GM12878 (cell line): ENCODE results near the gene SULT1A3. TPM values are rescaled to one million over a fixed set of nuclear protein-coding genes. Genes with fewer than 3 reads are reported as not detected.
A peak's percentile ranks its signal among the peaks of the same experiment; 100 is the strongest.

ENCODE experiments used
- BHLHE40 ChIP-seq, 2 experiments: fragments of 450-650 bp in 1 of 2; IDR thresholded peaks; 2 replicates each; pipeline ENCODE4 v1.6.1; 2011 to 2017; ENCODE audit warnings: low read depth in 2 of 2, borderline replicate concordance in 1 of 2, improper control_type of control experiment in 1 of 2, low read length in 1 of 2, mild to moderate bottlenecking in 1 of 2
- BMI1 ChIP-seq: fragments of 450-650 bp; IDR thresholded peaks from 2 replicates; pipeline ENCODE4 v1.6.1; 2016; ENCODE audit warnings: mild to moderate bottlenecking, moderate library complexity, borderline replicate concordance
- CREM ChIP-seq: IDR thresholded peaks from 2 replicates; pipeline ENCODE4 v1.6.1; 2014; ENCODE audit warnings: antibody characterized with exemption, low read depth
- JUND ChIP-seq: IDR thresholded peaks from 2 replicates; pipeline ENCODE4 v1.6.1; 2012; ENCODE audit warnings: low read depth, mild to moderate bottlenecking, low read length, improper control_type of control experiment, moderate library complexity
- LARP7 ChIP-seq: fragments of 450-650 bp; IDR thresholded peaks from 2 replicates; pipeline ENCODE4 v1.6.1; 2017; ENCODE audit warnings: mild to moderate bottlenecking
- PKNOX1 ChIP-seq: fragments of 450-650 bp; IDR thresholded peaks from 2 replicates; pipeline ENCODE4 v1.6.1; 2016; ENCODE audit warnings: mild to moderate bottlenecking
- SMAD1 ChIP-seq: fragments of 450-650 bp; IDR thresholded peaks from 2 replicates; pipeline ENCODE4 v1.6.1; 2018; ENCODE audit warnings: mild to moderate bottlenecking, low read depth; ENCODE audit not compliant: partially characterized antibody
- SREBF2 ChIP-seq: IDR thresholded peaks from 2 replicates; pipeline ENCODE4 v1.6.1; 2012; ENCODE audit warnings: mild to moderate bottlenecking, low read length
- TAF1 ChIP-seq: IDR thresholded peaks from 2 replicates; pipeline ENCODE4 v1.6.1; 2011; ENCODE audit warnings: mild to moderate bottlenecking, low read depth, low read length, borderline replicate concordance
- ZSCAN29 ChIP-seq: fragments of 450-650 bp; IDR thresholded peaks from 2 replicates; pipeline ENCODE4 v1.6.1; 2017; ENCODE audit warnings: mild to moderate bottlenecking, moderate library complexity
- polyA plus RNA-seq, 11 experiments: library from polyadenylated mRNA; depleted of rRNA in 4 of 11; unstranded in 6 of 11; stranded (reverse) in 5 of 11; fragments of >200 nt; fragmentation: Nextera tagmentation in 4 of 11; fragmentation: Illumina TruSeq in 1 of 11; extraction: Ambion mirVana in 4 of 11; extraction: Trizol in 1 of 11; gene quantifications; 1 replicate in 1 of 11; 2 replicates in 10 of 11; pipeline versions ENCODE4 v1.2.1 to v1.2.3, GENCODE V29; 2011 to 2016; ENCODE audit warnings: inconsistent platforms in 2 of 11, missing spikeins in 2 of 11, low read depth in 1 of 11
- total RNA-seq, 4 experiments: library from RNA; depleted of rRNA in 3 of 4; stranded (reverse); fragments of >200 nt in 3 of 4; fragmentation: Illumina TruSeq in 1 of 4; extraction: Trizol in 1 of 4; gene quantifications; 2 replicates each; pipeline versions ENCODE4 v1.2.1 to v1.2.3, GENCODE V29; 2013 to 2021
- TF ChIP-seq, protein P1 (sequence below): IDR thresholded peaks from 2 replicates; pipeline ENCODE4 v1.6.1; 2012; ENCODE audit warnings: low read depth, low read length, improper control_type of control experiment
- TF ChIP-seq, protein P2 (sequence below): fragments of 450-650 bp; IDR thresholded peaks from 2 replicates; pipeline ENCODE4 v1.6.1; 2017; ENCODE audit warnings: mild to moderate bottlenecking
- TF ChIP-seq, protein P3 (sequence below): IDR thresholded peaks from 2 replicates; pipeline ENCODE4 v1.6.1; 2011; ENCODE audit warnings: mild to moderate bottlenecking, low read depth, low read length, moderate library complexity; ENCODE audit not compliant: insufficient replicate concordance
- TF ChIP-seq, protein P4 (sequence below): IDR thresholded peaks from 2 replicates; pipeline ENCODE4 v1.6.1; 2012; ENCODE audit warnings: improper control_type of control experiment, low read depth, low read length; ENCODE audit not compliant: insufficient replicate concordance
- TF ChIP-seq, protein P5 (sequence below): fragments of 450-650 bp; IDR thresholded peaks from 2 replicates; pipeline ENCODE4 v1.6.1; 2017; ENCODE audit warnings: mild to moderate bottlenecking, low read depth, inconsistent platforms; ENCODE audit not compliant: poor library complexity, severe bottlenecking

Gene SULT1A3
- total and polyA plus RNA-seq, 10 of the 15 experiments (the other 5 are each of a cell fraction or from before 2014, with no cell fraction given), result 3.3 to 15.8 (median 6.2) TPM

DNA sequence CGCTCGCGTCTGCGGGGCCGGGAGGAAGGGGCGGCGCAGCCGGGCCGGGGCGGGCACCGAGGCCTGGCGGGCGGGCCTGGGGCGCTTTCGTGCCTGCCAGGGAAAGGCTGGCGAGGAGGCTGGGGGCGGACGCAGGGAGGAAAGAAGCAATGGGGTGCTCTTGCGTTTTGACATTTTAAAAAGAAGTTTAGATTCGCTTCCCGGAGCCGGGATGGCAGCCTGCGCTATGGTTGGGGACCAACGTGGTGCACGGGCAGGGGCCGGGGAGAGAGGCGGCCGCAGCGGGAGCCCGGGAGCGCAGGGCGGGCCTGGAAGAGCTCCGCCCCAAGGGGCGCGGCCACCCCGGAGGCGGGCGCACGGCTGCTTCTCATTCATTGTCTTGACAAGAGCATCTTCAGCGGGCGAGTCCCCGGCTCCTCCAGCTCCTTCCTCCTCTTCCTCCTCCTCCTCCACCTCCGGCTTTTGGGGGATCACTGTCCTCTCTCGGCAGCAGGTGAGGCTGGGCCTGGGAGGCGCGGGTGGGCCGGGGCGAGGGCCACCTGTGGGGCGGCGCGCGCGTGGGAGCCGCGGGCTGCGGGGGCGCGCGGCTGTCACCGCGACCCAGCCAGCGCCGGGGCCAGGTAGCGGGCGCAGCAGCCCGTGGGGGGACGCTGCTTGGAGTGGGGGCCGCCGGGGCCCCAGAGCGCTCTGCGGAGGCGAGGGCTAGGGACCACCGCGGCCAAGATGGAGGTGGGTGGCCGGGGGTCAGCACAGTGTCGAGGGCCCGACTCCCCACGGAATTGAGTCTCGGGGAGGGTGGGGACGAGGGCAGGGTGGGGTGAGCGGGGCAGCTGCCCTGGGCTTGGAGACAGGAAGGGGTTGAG is 15.6 kb upstream of the SULT1A3 start, which contains the start of gene CORO1A (continued):
- TF ChIP-seq, protein P1, sequence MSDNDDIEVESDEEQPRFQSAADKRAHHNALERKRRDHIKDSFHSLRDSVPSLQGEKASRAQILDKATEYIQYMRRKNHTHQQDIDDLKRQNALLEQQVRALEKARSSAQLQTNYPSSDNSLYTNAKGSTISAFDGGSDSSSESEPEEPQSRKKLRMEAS, result peak; percentile 45; the same call in 1 of the 2 replicates
- TF ChIP-seq TAF1 (peak; percentile 96), CREM (0 out of 2 replicates have a peak, but pooled peaks have one; percentile 17), ZSCAN29 (0 out of 2 replicates have a peak, but pooled peaks have one; percentile 62), SREBF2 (no peak), PKNOX1 (peak; percentile 12; the same call in 1 of the 2 replicates), BMI1 (no peak), SMAD1 (no peak), BHLHE40 (IDR thresholded peaks at IDR 0.05; ENCODE audit: borderline replicate concordance in 1 of 2, low read depth in 2 of 2, low read length in 1 of 2) (peak; percentile 36 to 75; a peak in 2 of 4 replicates), LARP7 (peak; percentile 95), JUND (no peak)
- TF ChIP-seq, protein P2, sequence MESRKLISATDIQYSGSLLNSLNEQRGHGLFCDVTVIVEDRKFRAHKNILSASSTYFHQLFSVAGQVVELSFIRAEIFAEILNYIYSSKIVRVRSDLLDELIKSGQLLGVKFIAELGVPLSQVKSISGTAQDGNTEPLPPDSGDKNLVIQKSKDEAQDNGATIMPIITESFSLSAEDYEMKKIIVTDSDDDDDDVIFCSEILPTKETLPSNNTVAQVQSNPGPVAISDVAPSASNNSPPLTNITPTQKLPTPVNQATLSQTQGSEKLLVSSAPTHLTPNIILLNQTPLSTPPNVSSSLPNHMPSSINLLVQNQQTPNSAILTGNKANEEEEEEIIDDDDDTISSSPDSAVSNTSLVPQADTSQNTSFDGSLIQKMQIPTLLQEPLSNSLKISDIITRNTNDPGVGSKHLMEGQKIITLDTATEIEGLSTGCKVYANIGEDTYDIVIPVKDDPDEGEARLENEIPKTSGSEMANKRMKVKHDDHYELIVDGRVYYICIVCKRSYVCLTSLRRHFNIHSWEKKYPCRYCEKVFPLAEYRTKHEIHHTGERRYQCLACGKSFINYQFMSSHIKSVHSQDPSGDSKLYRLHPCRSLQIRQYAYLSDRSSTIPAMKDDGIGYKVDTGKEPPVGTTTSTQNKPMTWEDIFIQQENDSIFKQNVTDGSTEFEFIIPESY, result no peak
- TF ChIP-seq, protein P3, sequence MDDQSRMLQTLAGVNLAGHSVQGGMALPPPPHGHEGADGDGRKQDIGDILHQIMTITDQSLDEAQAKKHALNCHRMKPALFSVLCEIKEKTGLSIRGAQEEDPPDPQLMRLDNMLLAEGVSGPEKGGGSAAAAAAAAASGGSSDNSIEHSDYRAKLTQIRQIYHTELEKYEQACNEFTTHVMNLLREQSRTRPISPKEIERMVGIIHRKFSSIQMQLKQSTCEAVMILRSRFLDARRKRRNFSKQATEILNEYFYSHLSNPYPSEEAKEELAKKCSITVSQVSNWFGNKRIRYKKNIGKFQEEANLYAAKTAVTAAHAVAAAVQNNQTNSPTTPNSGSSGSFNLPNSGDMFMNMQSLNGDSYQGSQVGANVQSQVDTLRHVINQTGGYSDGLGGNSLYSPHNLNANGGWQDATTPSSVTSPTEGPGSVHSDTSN, result peak; percentile 52
- TF ChIP-seq, protein P4, sequence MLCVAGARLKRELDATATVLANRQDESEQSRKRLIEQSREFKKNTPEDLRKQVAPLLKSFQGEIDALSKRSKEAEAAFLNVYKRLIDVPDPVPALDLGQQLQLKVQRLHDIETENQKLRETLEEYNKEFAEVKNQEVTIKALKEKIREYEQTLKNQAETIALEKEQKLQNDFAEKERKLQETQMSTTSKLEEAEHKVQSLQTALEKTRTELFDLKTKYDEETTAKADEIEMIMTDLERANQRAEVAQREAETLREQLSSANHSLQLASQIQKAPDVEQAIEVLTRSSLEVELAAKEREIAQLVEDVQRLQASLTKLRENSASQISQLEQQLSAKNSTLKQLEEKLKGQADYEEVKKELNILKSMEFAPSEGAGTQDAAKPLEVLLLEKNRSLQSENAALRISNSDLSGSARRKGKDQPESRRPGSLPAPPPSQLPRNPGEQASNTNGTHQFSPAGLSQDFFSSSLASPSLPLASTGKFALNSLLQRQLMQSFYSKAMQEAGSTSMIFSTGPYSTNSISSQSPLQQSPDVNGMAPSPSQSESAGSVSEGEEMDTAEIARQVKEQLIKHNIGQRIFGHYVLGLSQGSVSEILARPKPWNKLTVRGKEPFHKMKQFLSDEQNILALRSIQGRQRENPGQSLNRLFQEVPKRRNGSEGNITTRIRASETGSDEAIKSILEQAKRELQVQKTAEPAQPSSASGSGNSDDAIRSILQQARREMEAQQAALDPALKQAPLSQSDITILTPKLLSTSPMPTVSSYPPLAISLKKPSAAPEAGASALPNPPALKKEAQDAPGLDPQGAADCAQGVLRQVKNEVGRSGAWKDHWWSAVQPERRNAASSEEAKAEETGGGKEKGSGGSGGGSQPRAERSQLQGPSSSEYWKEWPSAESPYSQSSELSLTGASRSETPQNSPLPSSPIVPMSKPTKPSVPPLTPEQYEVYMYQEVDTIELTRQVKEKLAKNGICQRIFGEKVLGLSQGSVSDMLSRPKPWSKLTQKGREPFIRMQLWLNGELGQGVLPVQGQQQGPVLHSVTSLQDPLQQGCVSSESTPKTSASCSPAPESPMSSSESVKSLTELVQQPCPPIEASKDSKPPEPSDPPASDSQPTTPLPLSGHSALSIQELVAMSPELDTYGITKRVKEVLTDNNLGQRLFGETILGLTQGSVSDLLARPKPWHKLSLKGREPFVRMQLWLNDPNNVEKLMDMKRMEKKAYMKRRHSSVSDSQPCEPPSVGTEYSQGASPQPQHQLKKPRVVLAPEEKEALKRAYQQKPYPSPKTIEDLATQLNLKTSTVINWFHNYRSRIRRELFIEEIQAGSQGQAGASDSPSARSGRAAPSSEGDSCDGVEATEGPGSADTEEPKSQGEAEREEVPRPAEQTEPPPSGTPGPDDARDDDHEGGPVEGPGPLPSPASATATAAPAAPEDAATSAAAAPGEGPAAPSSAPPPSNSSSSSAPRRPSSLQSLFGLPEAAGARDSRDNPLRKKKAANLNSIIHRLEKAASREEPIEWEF, result no peak
- TF ChIP-seq, protein P5, sequence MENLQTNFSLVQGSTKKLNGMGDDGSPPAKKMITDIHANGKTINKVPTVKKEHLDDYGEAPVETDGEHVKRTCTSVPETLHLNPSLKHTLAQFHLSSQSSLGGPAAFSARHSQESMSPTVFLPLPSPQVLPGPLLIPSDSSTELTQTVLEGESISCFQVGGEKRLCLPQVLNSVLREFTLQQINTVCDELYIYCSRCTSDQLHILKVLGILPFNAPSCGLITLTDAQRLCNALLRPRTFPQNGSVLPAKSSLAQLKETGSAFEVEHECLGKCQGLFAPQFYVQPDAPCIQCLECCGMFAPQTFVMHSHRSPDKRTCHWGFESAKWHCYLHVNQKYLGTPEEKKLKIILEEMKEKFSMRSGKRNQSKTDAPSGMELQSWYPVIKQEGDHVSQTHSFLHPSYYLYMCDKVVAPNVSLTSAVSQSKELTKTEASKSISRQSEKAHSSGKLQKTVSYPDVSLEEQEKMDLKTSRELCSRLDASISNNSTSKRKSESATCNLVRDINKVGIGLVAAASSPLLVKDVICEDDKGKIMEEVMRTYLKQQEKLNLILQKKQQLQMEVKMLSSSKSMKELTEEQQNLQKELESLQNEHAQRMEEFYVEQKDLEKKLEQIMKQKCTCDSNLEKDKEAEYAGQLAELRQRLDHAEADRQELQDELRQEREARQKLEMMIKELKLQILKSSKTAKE, result no peak
